Activated CD4-positive, CD25-positive, alpha-beta regulatory T cell treated with anti-CD3 and anti-CD28 coated beads, Interleukin-2, amount 50 U/mL, for 24 hours (primary cell): ENCODE measurements around the gene C13orf46.

Experiments used
- ATAC-seq, 2 donors: fragments of 150-1000 bp; cut with Tn5 transposase; one replicate each; pipeline ENCODE4 v1.10.0; 2021; ENCODE audit warnings: mild to moderate bottlenecking in 1 of 2, moderate library complexity in 1 of 2

C13orf46 gene

GRCh38 chr13:113937073-113937472, 36.8 kb downstream of the C13orf46 start:
- no peak for ATAC-seq

- no peak for ATAC-seq
Measured at GRCh38 chr13:113936166-113936965, 37.5 kb downstream of the C13orf46 start.

GRCh38 chr13:113935001-113935844, 38.7 kb downstream of the C13orf46 start:
- ATAC-seq, result no peak

GRCh38 chr13:113934576-113934975, 39.3 kb downstream of the C13orf46 start:
- no peak for ATAC-seq

- ATAC-seq, result no peak
Measured at GRCh38 chr13:113933901-113934300, 40.0 kb downstream of the C13orf46 start.

GRCh38 chr13:113931841-113932459, 41.9 kb downstream of the C13orf46 start:
- no peak for ATAC-seq

GRCh38 chr13:113930671-113931637, 42.9 kb downstream of the C13orf46 start:
- peak; percentile 41 to 89 for ATAC-seq

- ATAC-seq, result no peak
Measured at GRCh38 chr13:113929628-113930615, 44.0 kb downstream of the C13orf46 start.

- ATAC-seq, result no peak
Measured at GRCh38 chr13:113928685-113929627, 44.9 kb downstream of the C13orf46 start.

- ATAC-seq, result no peak
Measured at GRCh38 chr13:113927661-113928581, 46.0 kb downstream of the C13orf46 start.

- ATAC-seq, result no peak
Measured at GRCh38 chr13:113926951-113927660, 46.8 kb downstream of the C13orf46 start.

GRCh38 chr13:113926301-113926761, 47.5 kb downstream of the C13orf46 start:
- no peak for ATAC-seq

GRCh38 chr13:113924184-113924901, 49.5 kb downstream of the C13orf46 start:
- ATAC-seq, result no peak

- no peak for ATAC-seq
Measured at GRCh38 chr13:113923376-113924063, 50.4 kb downstream of the C13orf46 start.

- ATAC-seq, result no peak
Measured at GRCh38 chr13:113922412-113923118, 51.3 kb downstream of the C13orf46 start.

- no peak for ATAC-seq
Measured at GRCh38 chr13:113921763-113922162, 52.1 kb downstream of the C13orf46 start.
